Activated T-helper 17 cell treated with anti-CD3 and anti-CD28 coated beads, Interleukin-2, amount 50 U/mL, for 72 hours (primary cell): Measurements from ENCODE around the gene SHTN1. TPM values are rescaled to one million over a fixed set of nuclear protein-coding genes. Genes with fewer than 3 reads are reported as not detected.

Experiments used
- ATAC-seq: fragments of 150-1000 bp; cut with Tn5 transposase; replicated peaks from 2 replicates; pipeline ENCODE4 v1.10.0; 2021; ENCODE audit warnings: mild to moderate bottlenecking, moderate library complexity
- H3K27ac Mint-ChIP-seq: one replicate; pipeline ENCODE4 v1.8.0; 2022; ENCODE audit warnings: mixed read lengths
- H3K27me3 Mint-ChIP-seq: one replicate; pipeline ENCODE4 v1.8.0; 2022; ENCODE audit warnings: mixed read lengths
- H3K36me3 Mint-ChIP-seq: one replicate; pipeline ENCODE4 v1.8.0; 2022; ENCODE audit warnings: low read depth, mild to moderate bottlenecking, mixed read lengths
- H3K4me1 Mint-ChIP-seq: one replicate; pipeline ENCODE4 v1.8.0; 2022; ENCODE audit warnings: mixed read lengths
- H3K4me3 Mint-ChIP-seq: one replicate; pipeline ENCODE4 v1.8.0; 2022; ENCODE audit warnings: mild to moderate bottlenecking, mixed read lengths
- H3K9me3 Mint-ChIP-seq: one replicate; pipeline ENCODE4 v1.8.0; 2022; ENCODE audit warnings: mixed read lengths
- total RNA-seq, 2 donors: library from RNA; stranded (reverse); gene quantifications; one replicate each; pipeline ENCODE4 v1.2.3, GENCODE V29; 2022

The SHTN1 gene
- total RNA-seq, 2 donors from 2014 or later, result 0.13 to 0.28 TPM

DNA sequence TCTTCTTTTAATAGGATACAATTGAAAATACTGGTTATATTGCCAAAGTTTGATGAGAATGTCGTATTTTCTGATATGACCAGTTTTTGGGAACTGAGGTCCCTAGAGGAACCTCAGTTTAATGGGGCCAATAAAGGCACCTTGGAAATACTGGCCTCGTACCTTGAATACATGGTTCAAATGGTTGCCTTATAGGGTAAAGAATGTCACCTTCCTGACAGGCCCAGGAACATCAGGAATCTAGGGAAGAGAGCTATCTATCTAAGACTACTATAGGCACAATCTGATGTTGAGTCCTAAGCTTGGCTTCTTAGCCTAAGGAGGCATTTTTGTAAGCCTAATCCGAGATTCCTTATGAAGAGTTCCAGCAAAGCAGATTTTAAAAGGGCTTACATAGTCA is 9.3 kb downstream of the SHTN1 start:
- Mint-ChIP-seq H3K27me3 (peaks cover 6% of the 10 kb centered on the region), H3K27ac (no peak overlapping the region), H3K4me1 (no peaks in the 10 kb centered on the region), H3K4me3 (no peak overlapping the region), H3K9me3 (peaks cover 3% of the 10 kb centered on the region), H3K36me3 (no peaks in the 10 kb centered on the region)
- no peak for ATAC-seq

DNA sequence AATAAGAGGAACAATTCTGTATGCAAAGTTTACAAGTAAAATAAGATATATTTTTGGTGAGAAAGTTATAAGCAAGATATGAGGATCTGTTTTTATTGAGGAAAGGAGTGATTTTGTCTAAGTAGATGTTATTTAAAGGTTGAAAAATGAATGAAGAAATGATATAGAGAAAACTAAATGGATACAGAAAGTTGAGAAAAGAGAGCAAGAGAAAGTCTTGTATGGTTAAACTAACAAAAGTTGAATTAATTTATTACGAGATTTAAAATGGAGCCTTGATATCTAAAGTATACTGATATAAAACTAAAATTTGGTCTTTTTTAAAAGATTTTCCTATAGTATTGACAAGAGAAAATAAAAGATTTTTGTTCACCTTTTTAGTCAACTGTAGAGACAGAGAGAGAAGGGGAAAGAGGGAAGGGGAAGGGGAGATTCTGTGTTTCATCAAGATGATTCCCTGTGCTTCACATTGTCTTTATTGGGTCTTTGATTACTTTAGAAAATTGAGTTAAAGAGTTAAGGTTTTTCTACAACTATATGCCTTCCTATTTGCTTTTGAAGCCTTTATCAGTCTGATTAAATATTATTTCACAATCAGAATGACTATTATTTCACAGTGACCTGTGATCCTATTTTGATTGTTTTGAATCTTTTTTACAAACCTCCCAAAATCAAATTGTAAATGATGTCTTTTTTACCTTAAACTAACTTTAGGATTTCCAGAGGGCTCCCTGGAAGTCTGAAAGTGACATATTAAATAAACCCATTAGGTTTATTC is 10.7 kb downstream of the SHTN1 start:
- H3K4me1 Mint-ChIP-seq, result no peaks in the 10 kb centered on the region
- no peak overlapping the region for H3K27ac Mint-ChIP-seq

DNA sequence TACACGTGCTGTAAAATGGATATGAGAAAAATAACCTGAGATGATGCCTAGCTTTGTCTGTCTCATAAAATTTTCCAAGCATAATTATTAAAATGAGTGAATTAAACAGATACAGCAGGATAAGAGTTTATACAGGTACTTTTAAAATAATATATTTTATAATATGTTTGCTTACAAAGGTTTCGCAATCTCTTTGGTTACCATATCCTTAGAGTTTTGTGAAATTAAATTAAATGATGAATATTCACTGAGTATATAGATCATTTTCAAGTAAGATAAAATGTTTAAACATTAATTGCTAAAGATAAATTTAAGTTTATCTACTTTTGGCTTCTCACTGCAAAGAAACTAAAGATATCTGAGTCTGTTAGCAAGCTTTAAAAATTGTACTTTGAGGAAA is 11.4 kb downstream of the SHTN1 start:
- Mint-ChIP-seq H3K4me3 (no peak overlapping the region), H3K36me3 (no peaks in the 10 kb centered on the region), H3K4me1 (no peaks in the 10 kb centered on the region), H3K27ac (no peak overlapping the region), H3K9me3 (no peaks in the 10 kb centered on the region), H3K27me3 (peaks cover 3% of the 10 kb centered on the region)
- no peak for ATAC-seq

More for the DNA sequence above, 10.7 kb downstream of the SHTN1 start:
- Mint-ChIP-seq H3K9me3 (peaks cover 2% of the 10 kb centered on the region), H3K4me3 (no peak overlapping the region), H3K36me3 (no peaks in the 10 kb centered on the region), H3K27me3 (peaks cover 5% of the 10 kb centered on the region)
- ATAC-seq, result no peak

DNA sequence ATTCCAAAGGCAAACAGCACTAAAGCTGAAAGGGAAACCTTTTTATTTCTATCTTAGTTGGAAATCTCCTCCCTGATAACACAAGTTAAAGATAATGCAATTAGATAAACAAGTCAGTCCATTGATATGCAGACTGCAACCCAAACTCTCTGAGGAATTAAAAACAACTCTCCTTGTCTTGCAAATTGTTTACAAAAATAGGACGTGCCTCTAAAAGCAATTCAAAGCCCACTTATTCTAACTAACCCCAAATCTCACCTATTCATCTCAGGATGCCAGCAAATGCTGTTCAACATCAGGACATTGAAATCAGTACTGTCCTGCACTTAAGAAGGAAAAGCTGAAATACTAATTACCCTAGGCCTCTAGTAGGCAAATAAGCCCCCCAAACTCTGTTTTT is 12.8 kb downstream of the SHTN1 start:
- H3K4me1 Mint-ChIP-seq, result no peaks in the 10 kb centered on the region
- H3K27ac Mint-ChIP-seq, result no peak overlapping the region
- H3K36me3 Mint-ChIP-seq, result no peaks in the 10 kb centered on the region
- H3K4me3 Mint-ChIP-seq, result no peak overlapping the region
- H3K27me3 Mint-ChIP-seq, result peaks cover 3% of the 10 kb centered on the region
- H3K9me3 Mint-ChIP-seq, result no peaks in the 10 kb centered on the region
- no peak for ATAC-seq

DNA sequence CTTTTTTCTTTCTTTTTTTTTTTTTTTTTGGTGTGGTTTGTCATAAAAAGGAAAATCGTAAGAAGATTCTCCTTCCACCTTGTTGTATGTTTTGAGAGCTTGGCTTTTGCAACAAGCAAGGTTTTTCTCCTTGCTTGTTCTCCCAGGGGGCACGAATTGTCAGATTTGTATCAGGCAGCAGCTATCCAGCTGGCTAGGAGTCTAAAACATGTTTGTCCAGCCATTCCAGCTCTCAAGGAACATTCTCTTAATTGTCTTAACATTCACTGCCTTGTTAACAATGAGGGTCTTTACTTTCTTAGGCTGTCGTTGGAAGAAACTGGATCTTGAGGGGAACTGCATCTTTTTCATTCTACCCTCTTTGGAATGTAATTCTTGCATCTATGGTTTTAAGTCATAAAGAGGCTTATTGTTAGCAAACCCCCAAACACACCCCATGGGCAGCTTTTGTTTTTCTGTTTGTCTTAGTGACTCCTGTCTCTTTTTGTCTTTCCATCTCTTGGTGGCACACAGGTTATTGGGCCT is 14.6 kb downstream of the SHTN1 start:
- Mint-ChIP-seq H3K4me3 (no peak overlapping the region), H3K27ac (no peak overlapping the region), H3K4me1 (no peaks in the 10 kb centered on the region), H3K27me3 (peaks cover 3% of the 10 kb centered on the region), H3K9me3 (no peaks in the 10 kb centered on the region), H3K36me3 (no peaks in the 10 kb centered on the region)
- ATAC-seq, result no peak

DNA sequence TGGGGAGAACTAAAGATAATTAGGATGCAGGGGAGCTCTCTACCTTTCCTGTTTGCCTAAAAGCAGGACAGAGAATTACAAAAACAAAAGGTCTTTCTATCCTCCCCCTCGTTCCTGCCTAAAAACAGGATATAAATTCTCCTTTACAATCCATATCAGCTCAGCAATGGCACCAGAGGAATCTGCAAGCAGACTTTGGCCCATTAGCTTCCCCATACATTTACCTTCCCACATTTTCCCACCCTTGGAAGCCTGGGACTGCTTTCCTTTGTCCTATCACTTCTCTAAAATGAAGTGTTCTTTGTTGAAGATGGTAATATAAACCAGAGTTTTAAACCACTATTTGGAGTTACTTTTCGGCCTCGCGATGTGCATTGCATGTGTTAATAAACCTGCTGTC is 15.5 kb downstream of the SHTN1 start:
- Mint-ChIP-seq H3K27ac (no peak overlapping the region), H3K36me3 (no peaks in the 10 kb centered on the region), H3K4me3 (no peak overlapping the region), H3K9me3 (no peaks in the 10 kb centered on the region), H3K4me1 (no peaks in the 10 kb centered on the region), H3K27me3 (no peaks in the 10 kb centered on the region)
- no peak for ATAC-seq

DNA sequence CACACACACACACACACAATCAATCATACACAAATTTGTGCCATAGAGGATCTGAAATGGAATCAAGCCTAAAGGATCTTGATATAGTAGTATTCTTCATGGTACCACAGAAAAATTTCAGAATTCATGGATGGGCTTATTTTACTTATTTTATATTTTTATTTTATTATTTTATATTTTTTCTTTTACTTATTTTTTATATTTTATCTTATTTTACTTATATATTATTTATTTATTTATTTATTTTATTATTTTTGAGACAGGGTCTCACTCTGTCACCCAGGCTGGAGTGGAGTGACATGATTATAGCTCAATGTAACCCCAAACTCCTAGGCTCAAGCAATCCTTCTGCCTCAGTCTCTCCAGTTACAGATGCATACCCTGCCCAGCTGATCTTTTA is 16.7 kb downstream of the SHTN1 start:
- Mint-ChIP-seq H3K27ac (no peak overlapping the region), H3K4me1 (no peaks in the 10 kb centered on the region), H3K9me3 (no peaks in the 10 kb centered on the region), H3K27me3 (peaks cover 4% of the 10 kb centered on the region), H3K4me3 (no peak overlapping the region), H3K36me3 (no peaks in the 10 kb centered on the region)
- no peak for ATAC-seq

DNA sequence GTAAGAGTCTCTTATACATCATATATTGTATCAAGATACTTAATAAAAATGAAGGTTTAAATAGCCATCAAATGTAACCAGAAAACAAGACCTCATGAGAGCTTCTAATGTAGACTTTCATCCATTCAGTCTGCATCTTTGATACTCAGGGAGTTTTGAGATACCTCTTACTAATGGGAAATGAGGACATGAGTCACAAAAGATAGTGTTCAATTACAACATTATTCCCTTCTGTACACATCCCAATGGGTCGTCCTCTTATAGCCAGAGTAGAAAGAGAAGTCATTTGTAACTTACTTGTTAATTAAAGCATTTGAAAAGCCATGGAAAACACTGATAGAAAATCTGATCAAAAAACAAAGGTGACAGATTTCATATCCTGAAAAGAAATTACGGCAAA is 19.4 kb downstream of the SHTN1 start:
- Mint-ChIP-seq H3K9me3 (no peaks in the 10 kb centered on the region), H3K4me1 (no peaks in the 10 kb centered on the region), H3K27ac (no peak overlapping the region), H3K36me3 (no peaks in the 10 kb centered on the region), H3K27me3 (peaks cover 4% of the 10 kb centered on the region), H3K4me3 (no peak overlapping the region)
- ATAC-seq, result no peak

DNA sequence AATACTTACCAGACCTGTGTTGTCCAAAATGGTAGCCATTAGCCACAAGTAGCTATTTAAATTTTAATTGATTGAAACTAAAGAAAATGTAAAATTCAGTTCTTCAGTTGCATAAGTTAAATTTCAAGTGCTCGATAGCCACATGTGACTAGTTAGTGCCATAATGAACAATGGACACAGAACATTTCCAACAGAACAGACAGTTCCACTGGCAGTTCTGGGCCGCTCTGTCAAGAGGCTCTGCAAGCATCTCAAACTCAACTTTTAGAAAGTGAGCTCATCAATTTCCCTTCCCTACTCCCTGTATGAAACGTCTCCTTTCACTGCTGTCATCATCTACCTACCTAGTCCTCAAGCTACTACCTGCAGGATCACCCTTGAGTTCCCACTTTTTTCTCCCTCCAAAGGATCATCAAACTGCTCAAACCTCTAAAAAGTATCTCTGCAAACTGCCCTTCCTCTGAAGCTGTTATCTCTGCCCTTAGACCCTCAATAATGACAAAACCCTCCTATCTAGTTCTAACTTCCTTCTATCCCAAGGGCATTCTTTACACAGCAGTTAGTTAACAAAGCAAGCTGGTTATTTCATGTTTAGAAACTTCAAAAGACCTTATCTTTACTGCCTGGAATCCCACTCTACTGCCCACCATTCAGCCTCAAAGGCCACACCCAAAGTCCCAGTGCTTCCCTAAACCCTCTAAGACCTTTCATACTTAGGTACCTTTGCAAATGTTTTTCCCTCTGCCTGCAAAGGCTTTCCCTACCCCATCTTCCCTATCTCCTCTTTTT is 20.6 kb downstream of the SHTN1 start:
- ATAC-seq, result no peak
- H3K4me3 Mint-ChIP-seq, result no peak overlapping the region
- H3K27me3 Mint-ChIP-seq, result peaks cover 4% of the 10 kb centered on the region
- H3K27ac Mint-ChIP-seq, result no peak overlapping the region
- no peaks in the 10 kb centered on the region for H3K9me3 Mint-ChIP-seq
- no peaks in the 10 kb centered on the region for H3K36me3 Mint-ChIP-seq
- H3K4me1 Mint-ChIP-seq, result no peaks in the 10 kb centered on the region

DNA sequence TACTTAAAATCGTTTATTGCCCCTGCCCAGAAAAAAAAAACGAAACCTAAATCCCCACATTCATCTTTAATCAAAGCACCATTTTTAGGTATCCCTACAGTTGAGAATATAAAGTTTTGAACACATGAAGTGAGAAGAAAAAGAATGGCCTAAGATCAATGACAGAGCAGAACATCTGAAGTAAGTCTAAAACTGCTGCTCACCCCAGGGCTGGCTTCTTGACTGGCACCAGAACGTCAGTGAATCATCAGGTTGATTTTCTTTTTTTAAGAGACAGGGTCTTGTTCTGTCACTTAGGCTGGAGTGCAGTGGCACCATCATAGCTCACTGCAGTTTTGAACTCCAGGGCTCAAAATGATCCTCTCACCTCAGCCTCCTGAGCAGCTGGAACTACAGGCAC is 24.9 kb downstream of the SHTN1 start:
- peaks cover 9% of the 10 kb centered on the region for H3K27me3 Mint-ChIP-seq
- no peak for ATAC-seq
- no peaks in the 10 kb centered on the region for H3K36me3 Mint-ChIP-seq
- no peak overlapping the region for H3K4me3 Mint-ChIP-seq
- no peaks in the 10 kb centered on the region for H3K9me3 Mint-ChIP-seq
- no peaks in the 10 kb centered on the region for H3K4me1 Mint-ChIP-seq
- H3K27ac Mint-ChIP-seq, result no peak overlapping the region

DNA sequence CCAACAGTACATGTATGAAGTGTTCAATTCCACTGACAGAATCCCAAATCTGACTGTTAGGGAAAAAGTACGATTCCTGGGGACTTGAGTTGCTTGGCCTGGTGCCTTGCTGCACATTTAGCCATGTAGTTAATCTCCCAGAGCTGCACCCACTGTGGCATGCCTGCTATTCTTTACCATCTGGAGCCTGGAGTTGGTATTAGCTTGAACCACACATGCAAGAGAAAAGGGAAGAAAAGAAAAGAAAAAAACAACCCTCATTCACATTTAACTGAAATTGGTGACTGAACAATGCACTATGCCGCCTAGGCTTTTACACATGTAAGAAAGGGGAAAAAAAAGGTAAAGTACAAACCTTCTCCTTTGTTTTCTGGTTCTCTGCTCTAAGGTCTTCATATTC is 26.1 kb downstream of the SHTN1 start:
- no peak overlapping the region for H3K27ac Mint-ChIP-seq
- no peaks in the 10 kb centered on the region for H3K4me1 Mint-ChIP-seq
- no peaks in the 10 kb centered on the region for H3K36me3 Mint-ChIP-seq
- peaks cover 12% of the 10 kb centered on the region for H3K27me3 Mint-ChIP-seq
- H3K9me3 Mint-ChIP-seq, result no peaks in the 10 kb centered on the region
- no peak overlapping the region for H3K4me3 Mint-ChIP-seq
- no peak for ATAC-seq

DNA sequence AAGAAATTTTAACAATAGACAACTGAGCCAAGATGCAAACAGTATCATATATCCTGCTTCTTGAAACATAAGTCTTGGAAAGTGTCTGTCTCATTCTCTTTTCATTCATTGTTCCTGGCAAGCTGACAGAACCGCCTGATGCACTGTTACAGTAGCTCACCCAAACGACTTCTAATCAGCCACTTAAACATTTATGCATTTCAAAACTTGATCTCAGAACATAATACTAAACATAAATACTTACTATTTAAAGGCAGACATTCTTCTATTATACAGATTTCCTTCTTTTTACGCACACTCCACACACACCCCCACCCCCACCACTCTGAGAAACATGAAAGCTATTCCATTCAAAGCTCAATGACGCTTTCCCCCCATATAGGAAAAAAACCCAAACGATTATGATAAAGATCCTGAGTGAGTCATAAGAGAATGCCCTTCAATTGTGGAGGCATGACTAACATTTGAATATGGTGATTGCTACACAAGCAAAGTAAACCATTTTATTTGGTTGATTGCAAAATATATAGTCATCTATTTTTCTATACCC is 30.5 kb downstream of the SHTN1 start:
- Mint-ChIP-seq H3K36me3 (no peaks in the 10 kb centered on the region), H3K4me3 (no peak overlapping the region), H3K27ac (no peak overlapping the region), H3K27me3 (peaks cover 8% of the 10 kb centered on the region), H3K9me3 (no peaks in the 10 kb centered on the region), H3K4me1 (no peaks in the 10 kb centered on the region)
- no peak for ATAC-seq

DNA sequence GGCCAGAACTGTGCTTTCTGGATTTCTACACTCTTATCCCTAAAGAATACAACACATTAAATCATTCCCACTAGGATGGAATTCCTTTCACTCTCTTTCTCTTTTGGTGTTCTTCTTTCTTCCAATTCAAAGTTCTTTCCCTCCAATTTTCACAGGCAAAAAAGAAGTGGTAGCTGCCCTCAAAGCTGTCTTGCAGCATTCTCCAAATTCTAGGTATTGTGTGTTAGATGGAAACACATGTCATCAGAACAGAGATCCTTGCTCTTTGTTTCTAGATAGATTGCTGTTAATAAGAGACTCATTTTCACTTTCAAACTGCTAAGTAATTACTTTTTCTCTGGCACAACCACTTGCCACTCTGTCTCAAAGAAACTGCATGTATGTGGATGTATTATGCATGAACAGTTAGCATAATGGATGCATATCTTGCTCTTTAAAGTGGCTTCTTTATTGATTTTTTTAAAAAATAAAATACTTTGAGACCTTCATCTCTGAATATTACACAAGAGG is 31.0 kb downstream of the SHTN1 start:
- no peak for ATAC-seq
- H3K4me3 Mint-ChIP-seq, result no peak overlapping the region

DNA sequence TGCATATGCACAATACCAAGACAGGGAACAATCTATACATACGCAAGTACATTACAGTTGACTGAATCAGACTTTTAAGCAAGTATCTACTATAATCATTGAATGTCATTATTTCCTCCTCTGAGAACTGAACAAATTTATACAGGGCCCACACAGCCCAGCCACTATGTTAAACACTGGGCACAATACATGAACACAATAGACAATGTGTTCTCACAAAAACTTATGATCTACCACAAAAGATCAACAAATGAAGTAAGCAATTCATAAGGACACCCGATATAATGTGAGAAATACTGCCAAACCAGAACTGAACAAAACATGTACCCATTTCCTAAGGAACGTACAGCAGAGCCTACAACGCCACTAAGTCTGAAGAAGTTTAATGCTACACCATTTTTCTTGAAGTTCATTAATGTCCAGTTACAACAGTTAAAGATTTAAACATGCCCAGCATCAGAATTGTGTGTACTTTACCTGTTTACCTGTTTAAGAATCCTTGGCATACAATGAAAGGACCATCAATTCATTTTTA is 31.5 kb downstream of the SHTN1 start:
- H3K27ac Mint-ChIP-seq, result no peak overlapping the region
- H3K9me3 Mint-ChIP-seq, result no peaks in the 10 kb centered on the region
- ATAC-seq, result no peak
- H3K36me3 Mint-ChIP-seq, result no peaks in the 10 kb centered on the region
- H3K4me1 Mint-ChIP-seq, result no peaks in the 10 kb centered on the region
- no peak overlapping the region for H3K4me3 Mint-ChIP-seq
- peaks cover 8% of the 10 kb centered on the region for H3K27me3 Mint-ChIP-seq

More for the DNA sequence above, 31.0 kb downstream of the SHTN1 start:
- H3K9me3 Mint-ChIP-seq, result no peaks in the 10 kb centered on the region
- peaks cover 8% of the 10 kb centered on the region for H3K27me3 Mint-ChIP-seq
- H3K4me1 Mint-ChIP-seq, result no peaks in the 10 kb centered on the region
- no peaks in the 10 kb centered on the region for H3K36me3 Mint-ChIP-seq
- no peak overlapping the region for H3K27ac Mint-ChIP-seq
